Uterus (tissue), 4 donors: ENCODE data around the gene MRPL18. TPM values are rescaled to one million over a fixed set of nuclear protein-coding genes. Genes with fewer than 3 reads are reported as not detected.

Experiments
- DNase-seq, 2 donors: peaks; one replicate each; pipeline ENCODE4 v3.0.0-alpha.2; 2019 to 2020
- H3K27ac ChIP-seq, 2 donors: fragments of 200-600 bp; sonication (generic); 1 replicate in 1 of 2; 2 replicates in 1 of 2; pipeline ENCODE4 v1.5.1; 2016 to 2018
- H3K27me3 ChIP-seq, 2 donors: fragments of 200-600 bp; sonication (generic); one replicate each; pipeline ENCODE4 v1.5.1; 2018 to 2019; ENCODE audit warnings: control low read depth in 1 of 2
- H3K36me3 ChIP-seq, 2 donors: fragments of 200-600 bp; sonication (generic); one replicate each; pipeline ENCODE4 v1.5.1; 2019; ENCODE audit warnings: control low read depth in 1 of 2
- H3K4me1 ChIP-seq, 2 donors: fragments of 200-600 bp; sonication (generic); one replicate each; pipeline ENCODE4 v1.5.1; 2018 to 2019; ENCODE audit warnings: control low read depth in 1 of 2
- H3K4me3 ChIP-seq, 2 donors: fragments of 200-600 bp; sonication (generic); 1 replicate in 1 of 2; 2 replicates in 1 of 2; pipeline ENCODE4 v1.5.1; 2018 to 2019; ENCODE audit warnings: mild to moderate bottlenecking in 1 of 2
- H3K9me3 ChIP-seq, 2 donors: fragments of 200-600 bp; sonication (generic); one replicate each; pipeline ENCODE4 v1.5.1; 2019; ENCODE audit warnings: control low read depth in 1 of 2
- POLR2A ChIP-seq, 2 donors: fragments of 450-650 bp; IDR thresholded peaks; one replicate each; pipeline ENCODE4 v1.6.1; 2016; ENCODE audit warnings: antibody characterized with exemption in 2 of 2, mild to moderate bottlenecking in 1 of 2, moderate library complexity in 1 of 2
- intact Hi-C: fragments of 100-400 bp; cut with DNase I; formaldehyde crosslinking; loops from one replicate; pipeline ENCODE4 v1.15.1; 2023; ENCODE audit warnings: low total_unique reads
- total RNA-seq, 4 donors: library from RNA; depleted of rRNA in 3 of 4; stranded (reverse); fragments of >200 nt in 3 of 4; gene quantifications; one replicate each; pipeline versions ENCODE4 v1.1.0 to v1.2.4, GENCODE V29; 2014 to 2023
- TF ChIP-seq, protein P1 (sequence below), 4 experiments: fragments of 200-600 bp in 2 of 4; fragments of 450-650 bp in 2 of 4; sonication (generic) in 2 of 4; IDR thresholded peaks; one replicate each; pipeline ENCODE4 v1.5.1; 2016 to 2019; ENCODE audit warnings: antibody characterized with exemption in 4 of 4, mild to moderate bottlenecking in 2 of 4, moderate library complexity in 1 of 4
- donor health status: DM: yes; HTN: yes; CAD: no.

The MRPL18 gene
- total RNA-seq, 4 donors from 2014 or later = 23.5 to 66.0 (median 46.8) TPM

DNA sequence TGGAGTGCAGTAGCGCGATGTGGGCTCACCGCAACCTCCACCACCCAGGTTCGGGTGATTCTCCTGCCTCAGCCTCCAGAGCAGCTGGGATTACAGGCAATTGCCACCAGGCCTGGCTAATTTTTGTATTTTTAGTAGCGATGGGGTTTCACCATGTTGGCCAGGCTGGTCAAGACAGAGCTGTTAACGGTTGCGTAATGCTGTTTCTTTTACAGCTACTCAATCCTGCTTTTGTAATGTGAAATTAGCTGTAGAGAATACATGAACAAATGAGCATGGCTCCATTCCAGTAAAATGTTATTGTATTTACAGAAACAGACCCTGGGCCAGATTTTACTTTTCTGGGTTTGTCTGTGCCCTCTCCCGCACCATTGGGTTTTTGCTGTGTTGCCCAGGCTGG, 11.7 kb downstream of the MRPL18 start:
- intact Hi-C loops = no loop called here
- no peaks in the 10 kb centered on the region for H3K9me3 ChIP-seq
- DNase-seq = no peak
- no peaks in the 10 kb centered on the region for H3K27me3 ChIP-seq
- H3K4me3 ChIP-seq = no peak overlapping the region
- no peak for TF ChIP-seq POLR2A (IDR thresholded peaks at IDR 0.05)
- TF ChIP-seq, protein P1, sequence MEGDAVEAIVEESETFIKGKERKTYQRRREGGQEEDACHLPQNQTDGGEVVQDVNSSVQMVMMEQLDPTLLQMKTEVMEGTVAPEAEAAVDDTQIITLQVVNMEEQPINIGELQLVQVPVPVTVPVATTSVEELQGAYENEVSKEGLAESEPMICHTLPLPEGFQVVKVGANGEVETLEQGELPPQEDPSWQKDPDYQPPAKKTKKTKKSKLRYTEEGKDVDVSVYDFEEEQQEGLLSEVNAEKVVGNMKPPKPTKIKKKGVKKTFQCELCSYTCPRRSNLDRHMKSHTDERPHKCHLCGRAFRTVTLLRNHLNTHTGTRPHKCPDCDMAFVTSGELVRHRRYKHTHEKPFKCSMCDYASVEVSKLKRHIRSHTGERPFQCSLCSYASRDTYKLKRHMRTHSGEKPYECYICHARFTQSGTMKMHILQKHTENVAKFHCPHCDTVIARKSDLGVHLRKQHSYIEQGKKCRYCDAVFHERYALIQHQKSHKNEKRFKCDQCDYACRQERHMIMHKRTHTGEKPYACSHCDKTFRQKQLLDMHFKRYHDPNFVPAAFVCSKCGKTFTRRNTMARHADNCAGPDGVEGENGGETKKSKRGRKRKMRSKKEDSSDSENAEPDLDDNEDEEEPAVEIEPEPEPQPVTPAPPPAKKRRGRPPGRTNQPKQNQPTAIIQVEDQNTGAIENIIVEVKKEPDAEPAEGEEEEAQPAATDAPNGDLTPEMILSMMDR (IDR thresholded peaks at IDR 0.05) = no peak
- no peaks in the 10 kb centered on the region for H3K36me3 ChIP-seq
- H3K27ac ChIP-seq = no peak overlapping the region
- H3K4me1 ChIP-seq = no peaks in the 10 kb centered on the region

DNA sequence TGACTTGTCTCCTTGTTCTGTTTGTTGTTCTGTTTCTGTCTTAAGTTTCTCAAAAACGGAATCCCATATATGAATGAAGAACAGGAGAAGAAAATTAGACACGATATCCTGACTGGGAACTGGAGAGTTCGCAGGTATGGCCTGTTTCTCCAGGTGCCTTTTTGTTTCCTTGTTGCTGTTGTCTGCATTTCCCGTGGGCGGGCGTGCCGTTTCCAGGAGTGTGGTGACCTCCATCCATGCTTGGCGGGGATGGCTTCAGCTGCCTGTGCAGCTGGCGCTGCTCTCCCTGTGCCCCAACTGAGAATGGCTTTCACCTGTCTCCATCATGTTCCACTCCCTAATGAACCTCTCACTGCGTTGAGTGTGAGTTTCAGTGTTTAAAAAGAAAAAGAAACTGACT, 14.2 kb downstream of the MRPL18 start:
- H3K4me3 ChIP-seq = no peak overlapping the region
- intact Hi-C loops = no loop called here
- no peaks in the 10 kb centered on the region for H3K27me3 ChIP-seq
- H3K27ac ChIP-seq = no peak overlapping the region
- no peaks in the 10 kb centered on the region for H3K9me3 ChIP-seq
- DNase-seq = no peak
- H3K4me1 ChIP-seq = no peaks in the 10 kb centered on the region
- TF ChIP-seq, protein P1 (IDR thresholded peaks at IDR 0.05) = no peak
- no peak for TF ChIP-seq POLR2A (IDR thresholded peaks at IDR 0.05)
- H3K36me3 ChIP-seq = no peaks in the 10 kb centered on the region

DNA sequence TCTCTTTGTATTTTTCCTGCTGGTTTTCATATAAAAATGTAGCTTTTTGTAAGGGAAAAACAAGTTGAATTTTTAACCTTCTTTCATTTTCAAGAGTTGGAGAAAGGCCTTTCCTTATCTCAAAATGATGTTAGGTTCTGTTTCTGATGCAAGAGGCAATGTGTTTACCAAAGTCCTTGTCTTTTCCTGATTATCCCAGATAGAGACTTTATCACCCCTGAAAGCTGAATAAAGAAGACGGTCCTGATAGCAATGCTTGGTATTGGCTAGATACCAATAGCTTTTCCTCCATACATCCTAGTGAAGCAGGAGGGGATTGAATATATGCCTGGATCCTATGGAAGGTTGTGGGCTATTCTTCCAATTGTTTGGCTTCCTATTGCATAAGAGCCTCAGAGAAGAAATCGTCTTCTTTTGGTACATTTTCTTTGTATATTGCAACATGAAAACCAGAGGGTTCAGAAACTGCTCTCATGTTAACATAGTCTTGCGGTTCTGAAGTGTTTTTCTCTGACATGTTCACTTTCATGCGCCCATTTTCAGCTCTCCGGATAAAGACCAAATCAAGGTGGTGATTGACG, 15.3 kb downstream of the MRPL18 start:
- no peaks in the 10 kb centered on the region for H3K36me3 ChIP-seq
- no peak overlapping the region for H3K4me3 ChIP-seq
- H3K9me3 ChIP-seq = no peaks in the 10 kb centered on the region
- no peaks in the 10 kb centered on the region for H3K4me1 ChIP-seq
- intact Hi-C loops = no loop called here
- TF ChIP-seq, protein P1 (IDR thresholded peaks at IDR 0.05) = no peak
- TF ChIP-seq POLR2A (IDR thresholded peaks at IDR 0.05) = no peak
- H3K27me3 ChIP-seq = no peaks in the 10 kb centered on the region
- DNase-seq = no peak
- no peak overlapping the region for H3K27ac ChIP-seq

DNA sequence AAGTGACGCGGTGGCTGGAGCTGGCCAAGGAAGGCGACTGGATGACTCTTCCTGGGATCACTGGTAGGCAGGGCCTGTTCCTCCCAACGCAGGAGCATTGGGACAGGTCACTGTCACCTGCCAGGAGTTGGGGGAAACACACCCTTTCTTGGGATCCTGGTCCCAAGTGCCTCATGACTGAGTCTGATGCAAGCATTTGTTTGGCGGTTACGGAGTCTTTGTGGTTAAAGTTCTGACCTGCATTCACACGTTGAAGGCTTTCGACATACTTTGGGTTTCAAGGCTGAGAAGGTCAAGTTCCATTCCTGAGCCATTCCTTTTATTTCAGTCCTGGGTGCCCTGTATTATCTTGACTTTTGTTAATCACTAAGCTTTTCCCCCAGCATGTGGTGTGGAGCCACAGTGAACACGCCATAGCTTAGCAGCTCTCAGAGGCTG, 15.8 kb downstream of the MRPL18 start:
- Histone ChIP-seq H3K9me3 (no peaks in the 10 kb centered on the region), H3K27ac (no peak overlapping the region), H3K4me1 (no peaks in the 10 kb centered on the region), H3K36me3 (no peaks in the 10 kb centered on the region), H3K27me3 (no peaks in the 10 kb centered on the region), H3K4me3 (no peak overlapping the region)
- DNase-seq = no peak
- intact Hi-C loops = no loop called here
- no peak for TF ChIP-seq POLR2A (IDR thresholded peaks at IDR 0.05)

DNA sequence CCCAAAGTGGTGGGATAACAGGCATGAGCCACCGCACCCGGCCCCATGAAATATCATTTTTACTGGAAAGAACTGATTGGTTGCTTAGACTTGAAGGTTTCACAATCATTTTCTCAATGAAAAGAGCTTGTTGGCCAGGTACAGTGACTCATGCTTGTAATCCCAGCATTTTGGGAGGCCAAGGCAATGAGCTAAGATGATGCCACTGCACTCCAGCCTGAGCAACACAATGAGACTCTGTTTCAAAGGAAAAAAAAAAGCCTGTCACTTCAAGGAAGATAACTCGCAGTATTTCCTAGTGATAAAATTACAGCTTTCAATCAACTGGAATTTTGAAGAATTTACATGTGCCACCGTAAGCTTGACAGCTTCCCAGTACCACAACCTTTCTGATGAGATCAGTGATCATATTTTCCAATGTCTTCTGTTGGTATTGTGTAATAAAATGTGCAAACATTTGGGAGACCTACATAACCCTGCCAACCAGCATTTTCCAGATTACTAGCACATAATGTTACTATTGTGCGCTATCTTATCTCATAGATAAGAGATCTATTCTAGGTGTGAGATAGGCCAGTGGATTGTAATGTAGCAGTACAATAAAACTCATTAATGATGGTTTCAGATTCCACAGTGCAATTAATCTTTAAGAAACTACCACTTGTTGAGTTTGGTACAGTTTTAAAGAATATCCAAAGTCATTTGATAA, 17.0 kb downstream of the MRPL18 start:
- Histone ChIP-seq H3K4me3 (no peak overlapping the region), H3K9me3 (no peaks in the 10 kb centered on the region), H3K4me1 (no peaks in the 10 kb centered on the region), H3K36me3 (no peaks in the 10 kb centered on the region), H3K27ac (no peak overlapping the region), H3K27me3 (no peaks in the 10 kb centered on the region)
- no peak for TF ChIP-seq POLR2A (IDR thresholded peaks at IDR 0.05)
- TF ChIP-seq, protein P1 (IDR thresholded peaks at IDR 0.05) = no peak
- intact Hi-C loops = no loop called here
- DNase-seq = no peak
